Measurements from ENCODE around the gene NCOA1. TPM values are rescaled to one million over a fixed set of nuclear protein-coding genes. Genes with fewer than 3 reads are reported as not detected.

Gene NCOA1
- total and polyA plus RNA-seq, 2 of the 4 experiments (the other 2 are of a cell fraction), result 6.7 to 11.3 TPM

- H3K23ac ChIP-seq (ENCODE audit: low read depth, low read length), result no peak overlapping the region
- H3K27me3 ChIP-seq (ENCODE audit: control insufficient read depth, insufficient read depth, low read length), result no peaks in the 10 kb centered on the region
- H3K27ac ChIP-seq (ENCODE audit: insufficient read depth, low read length), result no peak overlapping the region
- H3K14ac ChIP-seq (replicated peaks; ENCODE audit: low read depth, low read length), result no peak overlapping the region
- BruUV-seq (replicated peaks), result no TSS peak
- no peak overlapping the region for H2BK5ac ChIP-seq (ENCODE audit: low read depth, low read length, poor library complexity, severe bottlenecking)
- no peaks in the 10 kb centered on the region for H3K36me3 ChIP-seq (ENCODE audit: control insufficient read depth, insufficient read depth, low read length)
- H2BK120ac ChIP-seq (ENCODE audit: low read depth, low read length), result no peak overlapping the region
- dilution Hi-C loops (cut with HindIII; ENCODE audit: low sequenced_read_pairs, unreplicated experiment), result no loop called here
- H3K9ac ChIP-seq (ENCODE audit: low read depth, low read length), result no peak overlapping the region
- H4K91ac ChIP-seq (ENCODE audit: insufficient read depth, low read depth, low read length), result no peak overlapping the region
- H4K5ac ChIP-seq (ENCODE audit: low read depth, low read length), result no peak overlapping the region
- no peak overlapping the region for H2BK15ac ChIP-seq (ENCODE audit: low read depth, low read length)
- no peaks in the 10 kb centered on the region for H3K9me1 ChIP-seq (ENCODE audit: insufficient read depth, low read length)
- ATAC-seq (ENCODE audit: low read depth), result no peak
- no peak overlapping the region for H4K8ac ChIP-seq (ENCODE audit: low read depth in 2 of 2, low read length in 2 of 2)
- peaks cover 5 to 6% of the 10 kb centered on the region in 2 experiments; a peak in 2 of 4 replicates for H3K79me1 ChIP-seq (ENCODE audit: low read depth in 1 of 2, low read length in 2 of 2)
- no peak overlapping the region for H2AK5ac ChIP-seq (ENCODE audit: low read depth, low read length)
- H2BK20ac ChIP-seq (ENCODE audit: low read depth, low read length), result no peak overlapping the region
- H2AK9ac ChIP-seq (replicated peaks; ENCODE audit: low read depth, low read length, poor library complexity), result no peak overlapping the region
- H3K4me1 ChIP-seq (ENCODE audit: control insufficient read depth, insufficient read depth, low read length), result no peaks in the 10 kb centered on the region
- H3K4me3 ChIP-seq (ENCODE audit: insufficient read depth, low read depth, low read length), result no peak overlapping the region
- H2AFZ ChIP-seq (replicated peaks; ENCODE audit: low read length, poor library complexity), result no peak overlapping the region
- no peak for DNase-seq
- peaks cover 4% of the 10 kb centered on the region; the same call in 1 of the 2 replicates for H3K9me3 ChIP-seq (ENCODE audit: control insufficient read depth, insufficient read depth, low read length)
- WGBS, 2 experiments (ENCODE audit: extremely low coverage in 2 of 2, insufficient read length in 1 of 2), result no CpG with 5 or more reads among the region's 1 CpG
- H3K4me2 ChIP-seq (ENCODE audit: low read depth, low read length), result no peak overlapping the region
- POLR2A ChIA-PET (ENCODE audit: unreplicated experiment), result no interaction called here
- CTCF ChIA-PET, result no interaction called here
- in situ Hi-C loops (cut with MboI; ENCODE audit: low sequenced_read_pairs), result no loop called here
- H3K18ac ChIP-seq (ENCODE audit: low read depth, low read length), result no peak overlapping the region
- 0 out of 2 replicates have a peak, but pooled peaks cover 2% of the 10 kb centered on the region for H4K20me1 ChIP-seq (ENCODE audit: insufficient read depth, low read length)
- no peak overlapping the region for H3K56ac ChIP-seq (ENCODE audit: extremely low read depth, insufficient read depth, low read length)
- no peak for TF ChIP-seq RFX5 (IDR thresholded peaks at IDR 0.05; ENCODE audit: low read depth, low read length)
- TF ChIP-seq CTCF (conservative IDR thresholded peaks at IDR 0.05; ENCODE audit: low read depth, low read length), result no peak
- TF ChIP-seq RAD21 (IDR thresholded peaks at IDR 0.05; ENCODE audit: low read length), result no peak
- no peak for TF ChIP-seq CHD1 (IDR thresholded peaks at IDR 0.05; ENCODE audit: low read depth, low read length)
- no peak overlapping the region for H3K4ac ChIP-seq (ENCODE audit: low read depth, low read length)
- intact Hi-C loops (cut with micrococcal nuclease), result no loop called here
Measured at GRCh38 chr2:24546669-24547068, 55.6 kb downstream of the NCOA1 start.

All from IMR-90 (cell line).